Colonic mucosa (tissue), 4 donors: ENCODE data around the gene CRYBG1. TPM values are rescaled to one million over a fixed set of nuclear protein-coding genes. Genes with fewer than 3 reads are reported as not detected.
"Not testable (repeated sequence)": the region's sequence is repeated elsewhere in the genome, so short reads cannot be mapped to it uniquely, and the experiment has no call there.

Experiments
- DNase-seq: peaks from one replicate; pipeline ENCODE4 v3.0.0-alpha.2; 2020
- H3K27ac ChIP-seq: fragments of 200-600 bp; one replicate; pipeline ENCODE4 v1.8.0; 2021
- H3K27me3 ChIP-seq: fragments of 200-600 bp; one replicate; pipeline ENCODE4 v1.8.0; 2021
- H3K36me3 ChIP-seq: fragments of 200-600 bp; one replicate; pipeline ENCODE4 v1.8.0; 2021
- H3K4me1 ChIP-seq: fragments of 200-600 bp; one replicate; pipeline ENCODE4 v1.8.0; 2021; ENCODE audit warnings: mild to moderate bottlenecking
- H3K4me3 ChIP-seq: fragments of 200-600 bp; one replicate; pipeline ENCODE4 v1.8.0; 2021
- H3K9ac ChIP-seq, 2 donors: one replicate each; pipeline ENCODE4 v1.7.0; 2013; ENCODE audit warnings: control low read depth in 2 of 2, low read depth in 2 of 2, low read length in 2 of 2
- H3K9me3 ChIP-seq: fragments of 200-600 bp; one replicate; pipeline ENCODE4 v1.8.0; 2021
- intact Hi-C: fragments of 100-400 bp; cut with DNase I; formaldehyde crosslinking; loops from one replicate; pipeline ENCODE4 v1.14.1; 2022
- total RNA-seq, 2 donors: library from RNA; stranded (reverse); fragmentation: NEBNext Ultra II Directional in 1 of 2; extraction: Animal tissue kit (Norgen Biotek cat#: 25700) in 1 of 2; gene quantifications; one replicate each; pipeline ENCODE4 v1.2.1, GENCODE V29; 2021
- TF ChIP-seq, protein P1 (sequence below): fragments of 200-600 bp; IDR thresholded peaks from one replicate; pipeline ENCODE4 v1.8.0; 2022; ENCODE audit warnings: antibody characterized with exemption, mild to moderate bottlenecking
- donor health status: healthy.
- donor health status: DM: no; HTN: no; CAD: no.
- donor health status: DM: no; HTN: no; CAD: no.

CRYBG1 gene
- total RNA-seq, 2 donors from 2014 or later = 80.5 to 102 TPM

DNA sequence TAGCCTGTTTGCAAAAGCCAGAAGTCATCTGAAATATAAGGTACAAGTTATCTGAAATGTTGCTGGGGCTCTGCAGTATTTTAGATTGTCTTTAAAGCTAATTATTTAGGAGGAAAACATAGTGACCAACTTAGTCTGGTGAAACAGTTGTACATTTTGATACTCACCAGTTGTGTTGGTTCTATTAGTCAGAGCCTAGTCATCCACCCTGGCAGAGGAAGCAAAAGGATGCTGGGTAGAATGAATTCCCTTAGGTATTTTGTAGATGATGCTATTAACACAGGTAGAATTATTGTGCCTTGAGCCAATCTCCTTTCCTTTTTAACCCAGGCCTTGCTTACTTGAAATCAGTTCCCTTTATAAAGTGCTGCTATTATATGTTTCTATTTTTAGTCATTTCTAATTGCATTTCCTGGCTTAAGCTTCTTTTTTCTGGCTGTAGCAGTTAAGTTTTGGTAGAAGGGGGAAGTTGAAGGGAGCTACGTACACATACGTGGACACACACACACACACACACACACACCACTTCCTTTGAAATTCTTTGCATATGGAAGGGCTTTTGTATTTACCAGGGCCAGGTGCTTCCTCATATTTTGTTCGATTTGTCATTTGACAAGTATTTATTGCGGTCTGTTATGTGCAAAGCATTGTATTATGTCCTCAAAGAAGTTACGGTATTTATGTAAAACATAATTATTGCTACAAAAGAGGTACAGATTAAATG lies 186.3 kb downstream of the CRYBG1 start:
- Histone ChIP-seq H3K27me3 (no peaks in the 10 kb centered on the region), H3K36me3 (no peaks in the 10 kb centered on the region), H3K9ac (no peak overlapping the region), H3K4me3 (no peak overlapping the region), H3K4me1 (no peaks in the 10 kb centered on the region), H3K27ac (peak overlapping the region; percentile 45), H3K9me3 (no peaks in the 10 kb centered on the region)
- TF ChIP-seq, protein P1, sequence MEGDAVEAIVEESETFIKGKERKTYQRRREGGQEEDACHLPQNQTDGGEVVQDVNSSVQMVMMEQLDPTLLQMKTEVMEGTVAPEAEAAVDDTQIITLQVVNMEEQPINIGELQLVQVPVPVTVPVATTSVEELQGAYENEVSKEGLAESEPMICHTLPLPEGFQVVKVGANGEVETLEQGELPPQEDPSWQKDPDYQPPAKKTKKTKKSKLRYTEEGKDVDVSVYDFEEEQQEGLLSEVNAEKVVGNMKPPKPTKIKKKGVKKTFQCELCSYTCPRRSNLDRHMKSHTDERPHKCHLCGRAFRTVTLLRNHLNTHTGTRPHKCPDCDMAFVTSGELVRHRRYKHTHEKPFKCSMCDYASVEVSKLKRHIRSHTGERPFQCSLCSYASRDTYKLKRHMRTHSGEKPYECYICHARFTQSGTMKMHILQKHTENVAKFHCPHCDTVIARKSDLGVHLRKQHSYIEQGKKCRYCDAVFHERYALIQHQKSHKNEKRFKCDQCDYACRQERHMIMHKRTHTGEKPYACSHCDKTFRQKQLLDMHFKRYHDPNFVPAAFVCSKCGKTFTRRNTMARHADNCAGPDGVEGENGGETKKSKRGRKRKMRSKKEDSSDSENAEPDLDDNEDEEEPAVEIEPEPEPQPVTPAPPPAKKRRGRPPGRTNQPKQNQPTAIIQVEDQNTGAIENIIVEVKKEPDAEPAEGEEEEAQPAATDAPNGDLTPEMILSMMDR = no peak
- DNase-seq = no peak
- intact Hi-C loops = no loop called here

DNA sequence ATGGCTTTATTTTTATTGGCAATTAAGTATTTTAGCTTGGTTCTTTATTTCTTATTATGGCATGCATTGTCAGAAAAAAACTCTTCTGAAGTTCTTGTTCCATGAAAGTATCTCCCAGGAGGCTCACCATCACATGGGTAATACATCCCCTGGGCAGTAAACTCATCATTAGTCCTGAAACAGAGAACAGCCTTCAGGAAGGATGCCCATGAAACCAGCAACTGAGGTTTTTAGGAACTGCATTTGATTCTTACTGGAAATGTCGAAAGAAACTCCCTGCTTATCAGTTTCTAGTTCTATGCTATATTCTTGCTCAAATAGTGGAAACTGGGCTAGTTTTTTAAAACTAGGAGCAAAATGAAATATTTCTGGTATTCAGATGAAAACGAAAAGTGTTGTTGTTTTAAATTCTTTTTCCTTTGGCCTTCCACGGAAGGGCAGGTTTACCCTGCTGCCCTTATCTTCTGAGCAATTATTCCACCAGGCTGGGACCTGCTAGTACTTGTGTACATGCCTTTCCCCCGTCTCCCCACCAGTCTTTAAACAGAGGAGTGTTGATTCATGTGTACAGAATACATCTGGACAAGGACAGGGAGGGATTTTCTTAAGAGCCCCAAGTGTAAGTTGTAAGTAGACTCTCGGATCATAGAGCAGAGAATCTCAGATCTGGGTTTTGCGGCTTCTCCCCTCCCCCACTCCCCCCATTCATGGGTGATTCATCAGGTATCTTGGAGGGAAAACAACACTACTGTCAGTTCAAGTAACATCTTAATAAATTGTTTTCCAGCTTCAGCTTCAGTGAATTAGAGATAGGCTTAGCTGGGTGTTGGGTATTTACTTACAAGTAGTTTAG lies 187.3 kb downstream of the CRYBG1 start:
- intact Hi-C loops = no loop called here
- Histone ChIP-seq H3K4me3 (no peak overlapping the region), H3K9me3 (no peaks in the 10 kb centered on the region), H3K9ac (no peak overlapping the region), H3K36me3 (no peaks in the 10 kb centered on the region), H3K4me1 (no peaks in the 10 kb centered on the region), H3K27me3 (no peaks in the 10 kb centered on the region), H3K27ac (peak overlapping the region; percentile 1)
- TF ChIP-seq, protein P1 = no peak
- DNase-seq = no peak

DNA sequence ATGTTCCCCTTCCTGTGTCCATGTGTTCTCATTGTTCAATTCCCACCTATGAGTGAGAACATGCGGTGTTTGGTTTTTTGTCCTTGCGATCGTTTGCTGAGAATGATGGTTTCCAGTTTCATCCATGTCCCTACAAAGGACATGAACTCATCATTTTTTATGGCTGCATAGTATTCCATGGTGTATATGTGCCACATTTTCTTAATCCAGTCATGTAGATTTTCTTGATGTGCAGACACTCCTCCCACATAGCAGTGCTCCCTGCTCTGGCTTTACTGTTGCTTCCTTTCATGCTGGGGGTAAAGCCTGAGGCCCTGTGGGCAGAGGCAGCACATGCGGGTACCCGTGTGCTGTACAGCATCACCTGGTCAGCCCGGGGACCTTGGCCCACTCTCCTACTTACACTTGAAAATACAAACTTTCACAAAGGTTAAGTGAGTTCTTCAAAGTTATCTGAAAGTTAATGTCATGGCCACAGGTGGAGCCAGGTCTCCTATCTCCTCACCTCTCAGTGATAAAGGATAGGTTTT lies 188.5 kb downstream of the CRYBG1 start:
- not testable (repeated sequence) for H3K36me3 ChIP-seq, H3K27me3 ChIP-seq

DNA sequence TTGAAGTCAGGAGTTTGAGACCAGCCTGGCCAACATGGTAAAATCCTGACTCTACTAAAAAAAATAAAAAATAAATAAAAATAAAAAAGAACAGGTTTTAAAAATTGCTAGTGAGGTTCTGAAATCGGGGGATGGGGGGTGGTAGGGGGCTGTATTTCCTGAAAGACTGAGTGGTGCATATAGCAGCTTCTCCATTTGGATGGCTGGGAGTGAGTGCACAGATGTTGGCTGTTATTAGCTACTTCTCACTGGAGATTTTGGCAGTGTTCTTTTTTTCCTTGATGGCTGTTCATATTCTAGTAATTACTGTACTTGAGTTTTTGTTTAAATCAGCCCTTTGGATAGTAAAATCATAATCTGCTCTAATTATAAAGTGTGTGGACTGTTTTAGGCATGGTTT lies 189.0 kb downstream of the CRYBG1 start:
- TF ChIP-seq, protein P1 = no peak
- intact Hi-C loops = no loop called here
- no peaks in the 10 kb centered on the region for H3K27me3 ChIP-seq

More for the DNA sequence above, 188.5 kb downstream of the CRYBG1 start:
- H3K27ac ChIP-seq, intact Hi-C loops, DNase-seq, H3K4me1 ChIP-seq, H3K9ac ChIP-seq, H3K9me3 ChIP-seq, H3K4me3 ChIP-seq: not testable (repeated sequence)

DNA sequence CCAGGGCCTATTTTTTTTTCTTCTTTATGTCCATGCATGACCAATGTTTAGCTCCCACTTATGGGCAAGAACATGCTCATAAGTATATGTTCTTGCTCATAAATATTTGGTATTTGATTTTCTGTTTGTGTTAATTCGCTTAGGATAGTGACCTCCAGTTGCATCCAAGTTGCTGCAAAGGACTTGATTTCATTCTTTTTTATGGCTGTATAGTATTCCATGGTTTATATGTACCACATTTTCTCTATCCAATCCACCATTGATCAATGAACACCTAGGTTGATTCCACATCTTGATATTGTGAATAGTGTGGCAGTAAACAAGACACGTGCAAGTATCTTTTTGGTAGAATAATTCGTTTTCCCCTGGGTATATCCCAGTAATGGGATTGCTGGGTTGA lies 190.6 kb downstream of the CRYBG1 start:
- intact Hi-C loops = no loop called here

More for the DNA sequence above, 189.0 kb downstream of the CRYBG1 start:
- Histone ChIP-seq H3K9me3 (no peaks in the 10 kb centered on the region), H3K36me3 (no peaks in the 10 kb centered on the region), H3K4me1 (no peaks in the 10 kb centered on the region), H3K27ac (no peak overlapping the region), H3K9ac (no peak overlapping the region), H3K4me3 (no peak overlapping the region)
- no peak for DNase-seq

More for the DNA sequence above, 190.6 kb downstream of the CRYBG1 start:
- no peak for DNase-seq
- TF ChIP-seq, protein P1 = no peak
- no peak overlapping the region for H3K9ac ChIP-seq
- H3K4me3 ChIP-seq = no peak overlapping the region
- H3K27ac ChIP-seq = no peak overlapping the region
- no peaks in the 10 kb centered on the region for H3K36me3 ChIP-seq
- no peaks in the 10 kb centered on the region for H3K9me3 ChIP-seq
- H3K27me3 ChIP-seq = no peaks in the 10 kb centered on the region
- no peaks in the 10 kb centered on the region for H3K4me1 ChIP-seq
